Stimulated activated CD4-positive, alpha-beta T cell treated with anti-CD3 and anti-CD28 coated beads, Interleukin-2, amount 100 ng/mL, for 4 hours (primary cell): ENCODE results near the gene RUNX2.
A peak's percentile ranks its signal among the peaks of the same experiment; 100 is the strongest.
"Not testable (repeated sequence)": the region's sequence is repeated elsewhere in the genome, so short reads cannot be mapped to it uniquely, and the experiment has no call there.

Experiments
- DNase-seq: peaks from one replicate; pipeline ENCODE4 v3.0.0-alpha.2; 2020; ENCODE audit warnings: low read depth

RUNX2 gene

DNA sequence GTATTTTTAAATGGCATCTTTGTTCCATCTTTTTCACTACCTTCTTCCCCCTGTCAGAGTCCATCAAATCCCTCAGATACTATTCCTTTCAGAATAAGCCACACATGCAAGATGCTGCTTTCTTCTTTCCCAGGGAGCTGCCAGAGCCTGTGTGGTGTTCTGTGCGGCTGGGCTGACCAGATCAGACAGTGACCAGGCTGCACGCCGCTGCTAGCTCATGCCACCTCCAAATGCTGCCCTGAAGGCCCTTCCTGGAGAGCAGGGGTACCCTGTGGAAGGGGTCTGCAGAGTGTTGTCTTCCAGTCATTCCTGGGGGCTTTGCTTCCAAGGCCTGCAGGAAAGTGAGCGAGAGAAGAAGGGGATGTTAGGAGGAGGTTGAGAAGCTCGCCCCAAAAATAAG, 228.7 kb downstream of the RUNX2 start:
- DNase-seq, result no peak

DNA sequence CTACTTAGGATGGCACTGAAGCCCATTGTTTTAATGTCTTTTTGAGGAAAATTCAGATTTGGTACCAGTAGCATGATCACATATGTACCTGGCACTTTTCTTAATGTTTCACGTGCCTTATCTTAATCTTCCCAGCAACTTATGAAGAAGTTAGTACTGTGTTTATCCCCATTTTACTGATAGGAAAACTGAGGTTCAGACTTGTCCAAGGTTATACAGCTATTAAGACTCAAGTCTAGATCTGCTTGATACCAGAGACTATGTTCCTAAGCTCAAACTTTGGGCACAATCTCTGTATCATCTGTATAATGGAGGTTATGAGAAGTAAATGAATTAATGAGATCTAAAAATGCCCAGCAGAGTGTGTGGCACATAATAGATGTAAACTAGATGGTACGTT, 229.3 kb downstream of the RUNX2 start:
- no peak for DNase-seq

DNA sequence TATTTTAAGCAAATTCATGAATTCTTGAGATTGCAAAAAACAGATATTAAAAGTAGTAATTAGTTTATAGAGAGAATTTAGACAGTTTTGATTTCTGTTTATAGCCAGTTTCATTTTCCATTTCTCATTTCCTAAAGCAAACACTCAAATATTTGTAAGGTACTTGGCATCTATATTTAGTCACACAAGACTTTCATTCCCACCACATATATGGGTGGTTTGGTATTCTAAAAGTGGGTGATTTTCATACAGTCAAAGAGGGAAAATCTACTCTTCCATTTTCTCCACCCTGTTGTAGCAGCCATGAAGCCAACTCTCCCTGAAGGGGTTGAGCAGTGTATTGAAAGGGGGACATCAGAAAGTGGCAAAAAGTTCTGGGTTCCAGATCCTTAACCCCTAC, 230.7 kb downstream of the RUNX2 start:
- no peak for DNase-seq

DNA sequence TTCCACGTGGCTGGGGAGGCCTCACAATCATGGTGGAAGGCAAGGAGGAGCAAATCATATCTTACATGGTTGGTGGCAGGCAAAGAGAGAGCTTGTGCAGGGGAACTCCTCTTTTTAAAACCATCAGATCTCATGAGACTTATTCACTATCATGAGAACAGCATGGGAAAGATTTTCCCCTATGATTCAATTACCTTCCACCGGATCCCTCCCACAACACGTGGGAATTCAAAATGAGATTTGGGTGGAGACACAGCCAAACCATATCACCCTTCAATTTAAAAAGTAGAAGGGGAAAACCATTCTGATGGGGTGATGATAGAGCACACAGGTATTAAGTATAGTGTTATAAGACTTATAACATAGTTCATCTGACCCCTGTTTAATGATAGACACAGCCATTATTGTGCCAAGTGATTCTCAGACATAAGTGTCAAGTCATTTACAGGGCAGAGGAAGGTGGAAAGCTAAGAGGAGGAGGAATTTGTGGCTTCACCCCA, 232.2 kb downstream of the RUNX2 start:
- not testable (repeated sequence) for DNase-seq

DNA sequence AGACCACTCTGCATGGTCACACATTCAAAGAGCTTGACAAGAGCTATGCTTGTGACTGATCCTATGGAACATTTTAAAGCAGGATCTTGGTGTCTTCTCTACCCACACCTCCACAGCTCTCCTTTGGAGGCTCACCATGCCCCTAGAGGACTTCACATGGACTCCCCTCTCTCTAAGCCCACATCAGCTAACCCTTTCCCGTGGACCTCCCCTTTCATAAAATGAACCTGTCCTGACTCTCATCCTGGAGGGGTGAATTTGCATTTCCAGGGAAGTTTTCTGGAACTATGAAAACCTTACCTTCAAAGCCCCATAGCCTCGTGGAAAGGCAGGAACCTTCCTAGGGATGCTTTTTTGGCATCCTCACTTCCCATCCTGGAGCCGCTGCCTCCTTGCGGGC, 234.0 kb downstream of the RUNX2 start:
- DNase-seq, result no peak

DNA sequence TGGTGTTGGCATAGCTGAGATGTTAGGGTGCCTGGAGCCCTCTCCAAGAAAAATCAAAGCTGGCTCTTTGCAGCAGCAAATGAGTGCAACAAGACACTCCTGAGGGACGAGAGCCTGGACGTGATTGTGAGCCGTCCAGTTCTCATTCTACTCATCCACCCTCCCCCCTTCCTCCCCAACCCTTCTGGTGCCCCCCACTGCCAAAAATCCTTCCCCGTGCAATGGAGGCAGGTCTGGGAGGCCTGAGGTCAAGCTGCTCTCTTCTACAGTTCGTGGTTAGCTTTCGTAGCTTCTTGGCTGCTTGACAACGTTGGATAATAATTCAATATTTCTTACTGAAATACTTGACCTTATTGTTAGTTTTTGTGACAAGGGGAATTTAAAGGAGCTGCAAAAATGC, 234.9 kb downstream of the RUNX2 start:
- DNase-seq, result no peak

DNA sequence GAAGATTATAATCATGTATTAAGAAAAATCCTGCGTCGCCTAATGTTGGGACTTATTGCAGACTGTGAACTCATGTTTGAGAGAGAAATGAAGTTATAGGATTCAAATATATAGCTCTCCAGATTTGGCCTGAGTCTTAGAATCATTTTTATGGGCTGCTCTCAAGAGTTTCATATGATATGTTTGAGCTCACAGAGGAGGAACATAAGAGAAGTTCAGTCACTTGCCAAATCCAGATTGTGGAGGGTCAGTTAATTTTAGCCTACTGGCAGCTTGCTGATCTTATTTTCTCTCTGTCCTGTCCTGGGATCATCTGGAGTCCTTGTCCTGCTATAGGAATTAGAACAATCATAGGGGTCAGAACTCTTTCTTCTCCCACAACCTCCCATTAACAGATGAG, 235.7 kb downstream of the RUNX2 start:
- DNase-seq, result no peak

DNA sequence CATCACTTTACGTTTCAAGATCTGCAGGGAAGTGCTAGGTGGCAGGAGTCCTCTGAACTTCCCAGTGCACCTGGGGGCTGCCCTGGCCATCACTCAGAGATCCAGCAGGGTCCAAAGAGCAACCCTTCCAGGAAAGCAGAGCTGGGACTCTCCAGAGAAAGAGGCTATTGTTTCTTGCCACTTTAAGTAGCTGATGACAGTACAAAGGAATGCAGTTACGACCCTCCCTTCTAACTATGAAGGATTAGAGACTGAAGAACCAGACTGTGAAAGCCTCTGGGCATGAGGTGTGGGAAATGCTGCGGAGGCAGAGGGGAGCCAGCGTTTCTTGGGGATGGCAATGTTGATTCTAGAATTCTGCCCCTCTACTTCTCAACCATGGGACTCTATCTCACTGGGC, 238.8 kb downstream of the RUNX2 start:
- no peak for DNase-seq

DNA sequence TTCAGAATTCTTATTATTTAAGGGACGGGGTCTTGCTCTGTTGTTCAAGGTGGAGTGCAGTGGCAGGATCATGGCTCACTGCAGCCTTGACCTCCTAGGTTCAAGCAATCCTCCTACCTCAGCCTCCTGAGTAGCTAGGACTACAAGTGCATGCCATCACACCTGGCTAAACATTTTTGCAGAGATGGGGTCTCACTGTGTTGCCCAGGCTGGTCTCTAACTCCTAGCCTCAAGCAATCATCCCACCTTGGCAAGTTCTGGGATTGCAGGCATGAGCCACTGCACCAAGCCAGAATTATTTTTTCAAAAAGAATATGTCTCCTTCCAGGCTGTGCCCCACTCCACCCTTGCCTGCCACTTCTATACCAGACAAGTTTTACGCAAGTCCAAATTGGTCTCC, 239.7 kb downstream of the RUNX2 start:
- no peak for DNase-seq

DNA sequence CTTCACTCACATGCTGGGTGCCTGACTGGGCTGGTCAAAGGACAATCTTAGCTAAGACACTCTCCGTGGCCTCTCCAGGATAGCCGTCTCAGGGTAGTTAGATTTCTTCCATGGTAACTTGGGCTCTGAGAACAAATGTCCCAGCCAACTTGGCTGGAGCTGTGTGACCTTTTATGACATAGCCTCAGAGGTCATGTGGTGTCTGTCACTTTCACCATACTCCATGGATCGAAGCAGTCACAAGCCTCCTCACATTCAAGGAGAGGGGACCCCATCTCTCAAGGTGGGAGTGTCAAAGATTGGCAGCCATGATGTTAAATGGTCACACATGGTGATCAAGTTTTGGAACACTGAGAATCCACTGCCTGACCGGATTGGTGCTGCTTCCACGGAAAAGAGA, 240.5 kb downstream of the RUNX2 start:
- DNase-seq, result no peak

DNA sequence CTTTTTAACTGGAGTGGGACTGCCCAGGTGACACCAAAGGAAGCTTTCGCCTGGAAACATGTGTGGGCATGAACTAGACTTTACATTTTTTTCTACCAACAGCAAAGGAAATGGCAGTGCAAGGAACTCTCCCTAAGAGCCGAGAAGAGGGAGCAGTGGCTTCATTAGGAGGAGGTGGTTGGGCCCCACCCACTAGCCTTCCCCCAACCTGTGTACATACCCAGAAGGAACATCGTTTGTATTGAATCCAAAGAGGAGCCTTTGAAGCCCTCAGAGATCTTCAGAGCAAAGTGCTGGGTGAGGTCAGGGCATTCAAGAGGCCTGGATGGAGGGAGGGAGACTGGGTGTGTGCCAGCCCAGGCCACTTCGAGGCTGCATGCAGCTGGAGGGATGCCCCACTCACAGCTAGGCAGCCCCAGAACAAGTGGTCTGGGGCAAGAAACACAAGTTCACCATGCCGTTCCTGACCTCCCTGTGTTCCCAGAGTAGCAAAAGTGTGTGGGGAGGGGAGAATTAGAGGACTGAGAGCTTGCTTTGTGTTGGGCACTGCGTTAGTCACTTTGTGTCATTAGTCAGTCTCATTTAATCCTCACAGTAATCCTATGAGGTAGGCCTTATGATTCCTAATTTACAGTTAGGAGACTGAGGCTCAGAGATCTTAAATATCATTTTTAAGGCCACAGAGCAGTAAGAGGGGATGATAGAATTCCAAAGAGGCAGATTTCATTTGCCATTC, 241.2 kb downstream of the RUNX2 start:
- no peak for DNase-seq

DNA sequence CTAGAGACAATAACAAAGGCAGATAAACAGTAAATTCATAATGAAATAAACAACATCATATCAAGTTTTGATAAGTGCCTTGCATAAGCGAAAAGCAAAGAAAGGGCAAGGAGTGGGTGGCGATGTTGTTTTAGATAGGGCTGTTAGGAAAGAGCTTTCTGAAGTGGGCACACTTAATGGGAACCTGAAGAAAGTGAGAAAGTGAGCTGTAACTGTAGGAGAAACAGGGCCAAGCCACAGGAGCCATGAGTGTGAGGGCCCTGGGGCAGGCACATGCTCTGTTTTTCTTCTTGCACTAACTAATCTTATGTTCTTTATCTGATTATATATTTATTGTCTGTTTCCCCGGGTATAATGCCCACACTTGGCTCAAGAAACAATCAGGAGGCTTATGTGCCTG, 243.0 kb downstream of the RUNX2 start:
- no peak for DNase-seq

DNA sequence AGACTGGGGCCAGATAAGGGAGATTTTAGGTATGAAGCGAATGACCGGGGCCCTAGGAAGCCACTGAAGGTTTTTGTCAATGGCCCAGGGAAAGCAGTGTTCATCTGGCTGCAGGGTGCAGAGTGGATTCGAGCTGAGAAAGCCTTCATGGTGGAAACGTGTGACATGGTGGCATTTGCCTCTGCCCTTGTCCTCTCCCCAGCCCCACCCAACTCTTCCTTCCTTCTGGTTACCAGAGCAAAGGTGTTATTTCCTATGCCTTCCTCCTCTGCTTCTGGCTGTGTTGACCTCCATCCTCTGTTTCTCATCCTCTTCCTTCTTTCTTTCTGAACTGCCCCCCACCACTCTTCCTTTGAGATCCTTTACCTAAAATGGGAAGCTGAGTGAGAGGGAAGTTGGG, 244.7 kb downstream of the RUNX2 start:
- DNase-seq, result no peak

DNA sequence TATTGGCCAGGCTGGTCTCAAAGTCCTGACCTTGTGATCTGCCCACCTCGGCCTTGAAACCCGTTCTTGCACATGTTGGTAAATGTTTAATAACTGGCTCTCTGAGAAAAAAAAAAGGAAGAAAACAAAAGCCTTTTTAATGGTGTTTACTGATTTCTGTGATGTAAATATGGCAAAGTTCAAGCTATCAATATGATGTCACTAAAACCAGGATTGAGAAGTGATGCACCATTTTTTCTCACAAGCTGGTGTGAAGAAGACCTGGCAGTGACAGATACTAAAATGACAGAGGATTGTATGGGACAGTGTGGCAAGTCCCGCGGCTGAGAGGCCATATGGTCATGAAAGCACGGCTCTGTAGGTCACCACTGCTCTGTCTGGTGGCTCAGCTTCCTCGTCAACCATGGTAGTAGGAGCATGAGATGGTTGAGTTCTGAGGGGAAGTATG, 245.9 kb downstream of the RUNX2 start:
- no peak for DNase-seq

DNA sequence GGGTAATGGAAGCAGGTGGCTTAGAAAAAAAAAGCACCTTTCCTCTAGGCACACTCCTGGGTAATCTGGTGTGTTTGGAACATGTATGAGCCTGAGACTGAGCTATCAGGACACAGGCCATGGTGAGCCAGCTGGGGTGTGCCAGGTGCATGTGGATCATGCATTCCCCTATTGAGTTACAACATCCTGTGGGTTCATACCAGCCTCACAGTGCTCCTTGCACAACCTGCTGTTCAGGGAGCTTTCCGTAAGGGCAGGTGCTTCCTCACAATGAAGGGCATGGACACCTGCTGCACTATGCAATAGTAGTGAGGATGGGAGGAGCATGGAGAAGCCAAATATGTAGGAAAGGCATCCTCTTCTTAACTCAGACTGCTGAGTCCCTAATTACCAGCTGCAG, 246.8 kb downstream of the RUNX2 start:
- DNase-seq, result no peak

DNA sequence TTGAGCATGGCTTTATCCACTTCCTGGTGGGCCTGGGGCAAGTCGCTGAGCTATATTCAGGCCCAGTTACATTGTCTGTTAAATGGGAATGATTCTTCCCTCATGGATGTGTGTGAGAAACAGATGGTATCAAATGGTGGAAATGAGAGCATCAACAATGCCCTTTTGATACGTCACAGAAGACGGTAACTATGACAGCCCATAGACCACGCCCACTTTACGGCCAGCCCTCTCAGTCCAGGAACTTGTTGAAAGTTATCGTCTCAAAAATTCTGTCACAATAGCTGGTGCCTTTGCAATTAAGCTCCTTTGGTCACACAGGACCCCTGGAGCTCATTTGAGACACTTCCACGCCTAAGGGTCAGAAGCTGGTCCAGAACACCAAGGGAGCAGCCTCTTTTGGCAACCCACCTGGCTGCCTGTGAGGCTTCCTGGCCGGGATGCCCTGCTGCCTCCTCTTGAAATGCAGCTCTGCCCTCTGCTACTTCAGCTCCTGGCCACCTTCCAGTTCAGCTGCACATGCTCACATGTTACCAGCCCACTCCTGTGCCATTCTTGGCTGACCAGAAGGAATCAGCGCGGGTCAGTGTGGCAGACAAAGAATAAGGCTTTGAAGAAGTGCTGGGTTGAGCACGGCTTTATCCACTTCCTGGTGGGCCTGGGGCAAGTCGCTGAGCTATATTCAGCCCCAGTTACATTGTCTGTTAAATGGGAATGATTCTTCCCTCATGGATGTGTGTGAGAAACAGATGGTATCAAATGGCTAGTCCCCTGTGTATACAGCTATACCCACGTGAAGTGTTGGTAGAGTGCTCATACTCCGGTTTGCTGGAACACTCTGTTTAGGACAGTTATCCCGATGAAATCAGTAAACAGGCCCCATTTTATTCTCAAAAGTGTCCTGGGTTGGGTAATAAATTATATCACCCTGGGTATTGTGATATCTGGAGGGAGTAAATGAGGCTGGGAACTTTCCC, 248.8 kb downstream of the RUNX2 start:
- no peak for DNase-seq

DNA sequence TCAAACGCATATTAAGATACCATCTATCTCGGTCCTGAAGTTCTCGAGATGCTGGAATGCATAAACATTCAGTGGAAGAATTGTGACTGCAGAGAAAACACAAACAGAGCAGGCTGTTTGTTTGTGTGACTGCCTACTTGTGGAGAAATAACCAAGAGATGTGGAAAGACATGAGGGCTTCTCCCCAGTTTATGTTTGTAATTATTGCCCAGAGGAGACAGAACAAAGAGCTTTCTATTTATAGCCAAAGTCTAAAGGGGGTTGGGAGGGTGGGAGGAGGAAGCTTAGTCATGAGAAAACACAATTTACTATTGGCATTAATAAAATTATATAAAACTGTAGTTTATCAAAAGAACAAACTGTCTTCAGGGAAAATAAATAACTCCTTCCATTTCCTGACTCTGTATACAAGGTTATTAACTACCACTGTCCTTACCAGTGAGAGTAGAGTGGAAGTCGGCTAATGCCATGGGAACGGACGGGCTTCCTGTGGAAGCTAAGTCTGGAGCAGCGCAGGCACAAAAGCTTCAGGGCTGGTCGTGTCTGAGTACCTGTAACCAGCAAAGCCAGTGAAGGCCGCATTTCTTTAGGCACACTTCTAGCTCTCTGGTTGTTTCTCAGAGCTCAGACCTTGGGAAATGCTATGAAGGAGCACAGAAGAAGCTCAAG, 249.8 kb downstream of the RUNX2 start:
- no peak for DNase-seq

DNA sequence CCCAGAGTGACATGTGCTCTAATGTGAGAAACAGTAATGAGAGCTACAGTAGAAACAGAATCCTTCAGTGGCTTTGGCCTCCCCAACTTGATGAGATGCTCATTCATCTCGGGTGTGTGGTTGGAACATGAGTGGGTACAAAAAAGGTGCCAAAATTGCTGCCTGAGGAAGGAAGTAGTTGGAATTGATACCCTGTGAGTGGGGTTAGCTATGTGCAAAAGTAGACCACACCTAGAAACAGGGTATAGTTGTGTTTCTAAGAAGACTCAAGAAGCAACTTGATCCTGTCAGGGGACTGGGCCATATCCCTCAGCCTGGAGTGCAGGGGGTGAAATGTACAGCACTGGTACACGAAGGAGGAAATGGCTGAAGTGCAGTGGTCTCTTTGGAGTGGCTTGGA, 256.0 kb downstream of the RUNX2 start:
- no peak for DNase-seq

DNA sequence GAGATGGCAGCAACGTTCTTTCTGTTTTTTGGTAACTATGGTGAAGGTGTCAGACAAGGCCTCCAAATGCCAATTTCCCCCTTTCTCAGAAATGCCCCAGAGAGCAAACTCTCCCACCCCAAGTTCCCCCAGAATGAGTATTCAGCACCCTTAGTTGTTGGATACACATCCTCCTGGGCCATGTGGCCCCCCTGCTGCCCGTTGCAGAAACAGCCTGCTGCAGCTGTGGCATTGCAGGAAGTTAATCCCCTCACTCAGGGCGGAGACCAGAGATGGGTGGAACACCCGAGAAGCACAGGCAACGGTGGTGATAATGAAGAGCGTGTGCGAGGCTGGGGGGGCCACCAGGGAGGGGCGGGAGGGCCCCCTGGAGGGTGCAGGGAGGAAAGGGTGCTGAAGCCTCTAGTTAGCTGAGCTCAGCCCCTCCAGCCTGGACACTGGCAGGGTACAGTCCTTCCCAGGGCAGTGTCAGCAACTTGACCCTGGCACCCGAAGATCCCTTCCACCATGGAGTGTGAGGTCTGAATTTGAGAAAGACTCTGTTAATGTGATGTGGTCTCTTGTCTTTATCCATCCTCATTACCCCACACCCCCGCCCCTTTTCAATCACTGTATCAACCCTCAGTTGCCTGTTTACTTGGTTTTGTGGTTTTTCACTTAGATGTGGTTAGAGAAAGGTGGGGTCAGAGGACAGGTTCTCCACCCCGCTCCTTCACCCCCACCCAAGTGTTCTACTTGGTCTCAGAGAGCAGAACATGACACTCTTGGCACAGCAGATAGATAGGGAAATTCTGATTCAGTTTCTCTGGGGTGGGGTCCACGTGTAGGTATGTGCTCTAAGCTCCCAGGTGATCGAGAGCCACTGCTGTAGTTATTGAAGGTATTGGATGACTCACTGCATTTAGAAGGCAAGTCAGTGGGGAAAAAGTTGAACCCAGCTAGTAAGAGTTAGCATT, 258.4 kb downstream of the RUNX2 start:
- DNase-seq, result peak; percentile 54

DNA sequence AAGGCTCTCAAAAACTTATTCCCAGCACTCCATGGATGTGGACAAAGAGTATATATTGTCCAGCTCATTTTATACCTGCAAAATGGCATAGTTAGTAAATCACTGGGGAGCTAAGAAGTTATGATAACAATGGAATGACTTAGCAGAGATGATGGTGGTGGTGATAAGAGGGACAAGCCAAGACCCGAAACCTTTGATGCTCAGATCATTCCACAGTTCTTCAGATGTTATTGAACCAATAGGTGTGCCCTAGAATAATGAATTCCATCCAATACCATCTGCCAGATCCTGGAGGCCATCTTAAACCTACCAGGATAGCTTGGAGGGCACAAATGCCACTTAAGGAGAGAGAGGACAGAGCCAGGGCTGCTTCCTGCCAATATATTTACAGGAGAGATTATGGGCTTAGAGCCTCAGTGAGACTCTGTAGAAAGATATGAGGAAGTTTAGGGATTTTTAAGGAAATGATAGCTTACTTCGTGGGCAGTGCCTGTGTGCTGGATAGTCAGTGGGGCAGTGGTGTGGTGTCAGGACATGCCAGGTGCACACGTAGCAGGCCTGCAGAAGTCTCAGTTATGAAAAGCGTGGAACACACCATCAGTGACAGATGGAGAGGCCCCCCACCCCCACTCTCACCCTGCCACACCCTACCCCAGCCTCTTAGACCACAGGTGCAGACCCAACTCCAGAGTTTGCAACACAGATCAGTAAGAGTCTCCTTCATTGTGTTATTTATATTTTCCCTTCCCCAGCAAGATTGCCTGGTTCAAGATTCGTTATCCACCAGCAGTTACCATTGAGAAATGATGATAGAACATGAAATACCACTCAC, 259.3 kb downstream of the RUNX2 start:
- DNase-seq, result no peak
